Transverse colon (tissue), 4 donors: ENCODE results near the gene DCBLD2. TPM values are rescaled to one million over a fixed set of nuclear protein-coding genes. Genes with fewer than 3 reads are reported as not detected.

Source experiments
- DNase-seq: peaks from one replicate; pipeline ENCODE4 v3.0.0-alpha.2; 2019
- H3K27ac ChIP-seq, 4 donors: fragments of 200-600 bp; sonication (generic); 2 replicates each; pipeline ENCODE4 v1.5.1; 2016 to 2018; ENCODE audit warnings: inconsistent platforms in 4 of 4
- H3K27me3 ChIP-seq: fragments of 200-600 bp; sonication (generic); 2 replicates; pipeline ENCODE4 v1.5.1; 2017; ENCODE audit warnings: inconsistent platforms
- H3K36me3 ChIP-seq, 4 donors: fragments of 200-600 bp; sonication (generic); 2 replicates each; pipeline ENCODE4 v1.5.1; 2017 to 2019; ENCODE audit warnings: inconsistent platforms in 4 of 4
- H3K4me1 ChIP-seq, 4 donors: fragments of 200-600 bp; sonication (generic); 2 replicates each; pipeline ENCODE4 v1.5.1; 2017 to 2020; ENCODE audit warnings: inconsistent platforms in 4 of 4
- H3K4me3 ChIP-seq, 4 donors: fragments of 200-600 bp; sonication (generic); 1 replicate in 1 of 4; 2 replicates in 3 of 4; pipeline versions ENCODE4 v1.5.1 to v1.6.1; 2017 to 2019; ENCODE audit warnings: inconsistent platforms in 4 of 4
- H3K9me3 ChIP-seq, 2 donors: fragments of 200-600 bp; sonication (generic); 2 replicates each; pipeline ENCODE4 v1.5.1; 2017 to 2019; ENCODE audit warnings: inconsistent platforms in 2 of 2
- EP300 ChIP-seq: sonication (generic); formaldehyde crosslinking; IDR thresholded peaks from one replicate; pipeline ENCODE4 v1.6.1; 2017; ENCODE audit warnings: antibody characterized with exemption, low read depth
- POLR2A ChIP-seq: fragments of 450-650 bp; IDR thresholded peaks from one replicate; pipeline ENCODE4 v1.6.1; 2016; ENCODE audit warnings: antibody characterized with exemption, mild to moderate bottlenecking, moderate library complexity
- POLR2AphosphoS5 ChIP-seq, 3 donors: sonication (generic); formaldehyde crosslinking; IDR thresholded peaks; one replicate each; pipeline ENCODE4 v1.6.1; 2016; ENCODE audit warnings: antibody characterized with exemption in 3 of 3
- WGBS, 2 donors: methylation state at CpG; one replicate each; pipeline ENCODE4 v1.1.5; 2018; ENCODE audit warnings: low coverage in 1 of 2; 5-methylcytosine and 5-hydroxymethylcytosine counted together
- in situ Hi-C, 4 donors: fragments of 200-750 bp; cut with MboI; loops; one replicate each; pipeline versions ENCODE4 v1.15.0 to v1.15.1; 2017; ENCODE audit warnings: low sequenced_read_pairs in 3 of 4, low pct_ligation_motif_present in 1 of 4, low pct_unique_long_range_greater_than_20kb in 1 of 4
- intact Hi-C: fragments of 100-400 bp; cut with DNase I; formaldehyde crosslinking; loops from one replicate; pipeline ENCODE4 v1.15.1; 2023; ENCODE audit warnings: low total_unique reads
- total RNA-seq, 4 donors: library from RNA; depleted of rRNA; stranded (reverse); fragments of >200 nt; gene quantifications; one replicate each; pipeline ENCODE4 v1.1.0, GENCODE V29; 2016
- TF ChIP-seq, protein P1 (sequence below), 5 experiments: fragments of 200-600 bp in 3 of 5; fragments of 450-650 bp in 2 of 5; sonication (generic) in 3 of 5; IDR thresholded peaks; 1 replicate in 2 of 5; 2 replicates in 3 of 5; pipeline ENCODE4 v1.5.1; 2016 to 2017; ENCODE audit warnings: antibody characterized with exemption in 5 of 5, inconsistent platforms in 3 of 5, mild to moderate bottlenecking in 2 of 5, moderate library complexity in 1 of 5

The DCBLD2 gene
- total RNA-seq, 4 donors from 2014 or later = 14.3 to 20.6 (median 18.4) TPM

DNA sequence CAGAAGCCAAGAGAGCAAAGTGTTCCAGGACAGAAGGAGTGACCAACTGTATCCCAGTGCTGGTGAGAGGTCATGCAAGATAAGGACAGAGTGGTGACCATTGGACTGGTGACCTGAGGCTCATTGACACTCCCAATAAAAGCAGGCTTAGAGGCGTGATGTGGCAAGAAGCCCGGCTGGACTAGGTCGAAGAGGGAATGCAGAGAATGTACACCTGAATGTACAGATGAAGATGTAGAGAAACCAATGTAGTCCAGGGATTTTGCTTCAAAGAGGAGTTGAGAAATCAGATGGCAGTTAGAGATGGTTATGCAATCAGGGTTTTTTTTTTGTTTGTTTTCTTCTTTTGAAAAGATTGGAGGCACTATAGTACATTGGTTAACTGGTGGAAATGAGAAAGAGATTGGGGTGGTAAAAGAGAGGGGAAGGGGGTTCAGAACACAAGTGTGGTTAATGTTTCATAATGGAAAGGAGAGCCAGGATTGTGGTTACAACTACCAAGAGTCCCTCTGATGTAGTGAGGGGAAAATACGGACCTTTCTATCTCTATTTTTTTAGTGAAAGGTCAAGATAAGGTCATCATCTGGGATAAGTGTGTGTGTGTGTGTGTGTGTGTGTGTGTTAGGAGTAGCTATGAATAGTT, 115.0 kb downstream of the DCBLD2 start:
- TF ChIP-seq POLR2A = no peak
- TF ChIP-seq EP300 = no peak
- TF ChIP-seq, protein P1, sequence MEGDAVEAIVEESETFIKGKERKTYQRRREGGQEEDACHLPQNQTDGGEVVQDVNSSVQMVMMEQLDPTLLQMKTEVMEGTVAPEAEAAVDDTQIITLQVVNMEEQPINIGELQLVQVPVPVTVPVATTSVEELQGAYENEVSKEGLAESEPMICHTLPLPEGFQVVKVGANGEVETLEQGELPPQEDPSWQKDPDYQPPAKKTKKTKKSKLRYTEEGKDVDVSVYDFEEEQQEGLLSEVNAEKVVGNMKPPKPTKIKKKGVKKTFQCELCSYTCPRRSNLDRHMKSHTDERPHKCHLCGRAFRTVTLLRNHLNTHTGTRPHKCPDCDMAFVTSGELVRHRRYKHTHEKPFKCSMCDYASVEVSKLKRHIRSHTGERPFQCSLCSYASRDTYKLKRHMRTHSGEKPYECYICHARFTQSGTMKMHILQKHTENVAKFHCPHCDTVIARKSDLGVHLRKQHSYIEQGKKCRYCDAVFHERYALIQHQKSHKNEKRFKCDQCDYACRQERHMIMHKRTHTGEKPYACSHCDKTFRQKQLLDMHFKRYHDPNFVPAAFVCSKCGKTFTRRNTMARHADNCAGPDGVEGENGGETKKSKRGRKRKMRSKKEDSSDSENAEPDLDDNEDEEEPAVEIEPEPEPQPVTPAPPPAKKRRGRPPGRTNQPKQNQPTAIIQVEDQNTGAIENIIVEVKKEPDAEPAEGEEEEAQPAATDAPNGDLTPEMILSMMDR (IDR thresholded peaks at IDR 0.05) = no peak
- no peak for TF ChIP-seq POLR2AphosphoS5 (IDR thresholded peaks at IDR 0.05)
- in situ Hi-C loops = no loop called here
- DNase-seq = no peak
- 81 to 84% methylated on average over 3 to 4 of the region's 4 CpGs for WGBS, 2 donors
- intact Hi-C loops = no loop called here
- Histone ChIP-seq H3K36me3 (no peaks in the 10 kb centered on the region), H3K9me3 (no peaks in the 10 kb centered on the region), H3K4me3 (no peak overlapping the region), H3K4me1 (no peaks in the 10 kb centered on the region), H3K27me3 (no peaks in the 10 kb centered on the region), H3K27ac (no peak overlapping the region)

DNA sequence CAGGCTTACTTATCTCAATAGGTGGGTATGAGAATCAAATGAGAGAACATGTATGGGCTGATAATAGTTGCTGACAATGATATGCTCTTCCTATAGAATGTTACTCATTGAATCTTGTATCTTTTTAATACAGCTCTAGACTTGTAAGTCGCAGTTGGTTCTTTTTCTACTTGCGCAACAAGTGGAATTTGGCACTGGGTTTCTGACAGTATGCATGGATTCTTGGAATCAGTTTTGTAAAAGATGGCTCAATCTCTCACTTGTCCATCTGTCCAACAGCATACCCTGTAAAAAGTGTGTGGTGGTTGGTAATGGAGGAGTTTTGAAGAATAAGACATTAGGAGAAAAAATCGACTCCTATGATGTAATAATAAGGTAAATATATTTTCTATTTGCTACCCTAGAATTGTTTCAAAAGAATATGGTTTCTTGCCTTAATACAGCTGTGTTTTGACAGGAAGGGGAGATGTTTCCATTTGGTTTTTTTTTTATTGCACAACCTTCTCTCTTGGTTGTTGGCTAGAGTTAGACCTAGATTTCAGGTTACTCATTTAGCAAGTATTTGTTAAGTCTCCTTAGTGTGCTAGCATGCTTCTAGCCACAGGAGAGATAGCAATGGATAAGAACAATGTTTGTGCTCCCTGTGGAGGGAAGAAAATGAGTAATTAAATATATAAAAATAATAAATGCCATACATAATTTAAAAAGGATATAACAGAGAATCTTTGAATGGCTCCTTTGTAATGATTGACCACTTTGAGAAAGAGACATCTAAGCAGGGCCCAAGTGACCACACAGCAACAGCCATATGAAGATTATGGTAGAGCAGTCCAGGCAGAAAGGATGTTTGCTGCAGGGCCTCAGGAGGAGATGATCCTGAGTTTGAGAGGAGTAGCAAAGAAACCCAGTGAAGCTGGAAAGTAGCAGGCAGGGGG, 116.6 kb downstream of the DCBLD2 start:
- intact Hi-C loops (no loop called here), in situ Hi-C loops (no loop called here)
- no peak overlapping the region for H3K4me3 ChIP-seq
- no peak for TF ChIP-seq EP300
- peak in 1 of 3 donors; percentile 29 for TF ChIP-seq POLR2AphosphoS5 (IDR thresholded peaks at IDR 0.05)
- TF ChIP-seq POLR2A = no peak
- TF ChIP-seq, protein P1 (IDR thresholded peaks at IDR 0.05) = no peak
- no peaks in the 10 kb centered on the region for H3K36me3 ChIP-seq
- no peak for DNase-seq
- 52 to 57% methylated on average over 3 of the region's 3 CpGs for WGBS, 2 donors
- H3K27ac ChIP-seq = peak overlapping the region in 1 of 4 donors; percentile 38
- H3K27me3 ChIP-seq = no peaks in the 10 kb centered on the region
- no peaks in the 10 kb centered on the region for H3K4me1 ChIP-seq
- H3K9me3 ChIP-seq = no peaks in the 10 kb centered on the region

DNA sequence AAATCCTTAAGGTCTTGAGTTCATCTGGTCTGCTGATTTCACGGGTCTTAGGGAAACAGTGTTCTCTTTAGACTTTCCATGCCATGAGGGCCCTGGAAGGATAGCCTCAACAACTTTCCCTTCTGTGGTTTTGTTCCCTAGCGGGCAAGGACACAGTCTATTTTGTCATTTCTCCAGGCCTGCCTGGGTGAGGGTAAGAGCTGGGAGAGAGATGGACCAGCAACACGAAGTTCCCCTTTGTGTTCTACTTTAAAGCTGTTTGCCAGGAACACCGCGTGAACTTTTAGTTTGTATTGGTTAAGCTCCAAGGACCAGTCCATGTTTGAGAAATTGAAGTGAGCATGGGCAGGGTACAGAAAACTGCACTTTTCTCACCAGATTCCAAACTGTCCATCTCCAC, 117.5 kb downstream of the DCBLD2 start:
- no peak overlapping the region for H3K4me3 ChIP-seq
- no peak overlapping the region for H3K27ac ChIP-seq
- intact Hi-C loops = no loop called here
- WGBS, 2 donors = 74 to 85% methylated on average over 2 to 5 of the region's 5 CpGs
- H3K27me3 ChIP-seq = no peaks in the 10 kb centered on the region
- H3K4me1 ChIP-seq = no peaks in the 10 kb centered on the region
- in situ Hi-C loops = no loop called here
- TF ChIP-seq EP300 (no peak), POLR2AphosphoS5 (IDR thresholded peaks at IDR 0.05) (no peak), POLR2A (no peak)
- TF ChIP-seq, protein P1 (IDR thresholded peaks at IDR 0.05) = no peak
- no peak for DNase-seq
- H3K9me3 ChIP-seq = no peaks in the 10 kb centered on the region
- no peaks in the 10 kb centered on the region for H3K36me3 ChIP-seq

DNA sequence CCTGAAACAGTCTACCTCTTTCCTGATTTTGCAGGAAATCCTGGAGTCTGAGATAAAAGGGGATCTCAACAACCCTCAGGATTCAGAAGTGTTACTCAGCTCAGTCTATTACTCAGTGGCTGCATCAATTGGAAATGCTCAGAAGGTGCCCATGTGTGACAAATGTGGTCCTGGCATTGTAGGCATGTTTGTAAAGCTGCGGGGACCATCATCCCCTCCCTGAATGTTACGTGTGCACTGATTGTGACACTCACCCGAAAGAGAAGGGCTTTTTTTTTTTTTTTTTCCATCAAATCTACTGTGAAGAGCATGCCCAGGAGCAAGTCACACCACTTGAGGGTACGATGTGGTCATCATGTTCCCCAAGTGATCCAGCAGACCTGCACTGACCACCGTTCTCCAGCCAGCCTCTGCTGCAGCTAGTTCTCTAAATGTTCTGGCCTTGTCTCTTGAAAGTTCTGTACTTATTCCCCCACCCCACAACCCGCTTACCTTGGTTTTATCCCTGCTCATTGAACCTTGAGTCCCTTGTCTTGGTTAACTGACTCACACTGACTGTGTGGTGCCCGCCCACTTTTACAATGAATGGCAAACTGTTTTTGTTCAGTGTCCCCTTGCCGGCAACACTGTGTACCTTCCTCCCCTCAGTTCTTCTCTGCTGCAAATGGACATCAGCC, 118.5 kb downstream of the DCBLD2 start:
- H3K4me3 ChIP-seq = no peak overlapping the region
- no peak for TF ChIP-seq POLR2AphosphoS5 (IDR thresholded peaks at IDR 0.05)
- TF ChIP-seq, protein P1 (IDR thresholded peaks at IDR 0.05) = no peak
- no peak for TF ChIP-seq POLR2A
- TF ChIP-seq EP300 = no peak
- DNase-seq = no peak
- no peaks in the 10 kb centered on the region for H3K36me3 ChIP-seq
- H3K27me3 ChIP-seq = no peaks in the 10 kb centered on the region
- no peaks in the 10 kb centered on the region for H3K9me3 ChIP-seq
- peaks cover 0 to 4% (median 0%) of the 10 kb centered on the region in 4 donors for H3K4me1 ChIP-seq
- WGBS, 2 donors = 78 to 88% methylated on average over 3 to 8 of the region's 8 CpGs
- no peak overlapping the region for H3K27ac ChIP-seq
- in situ Hi-C loops = no loop called here
- intact Hi-C loops = no loop called here
